Ammon's horn (tissue), 1 donor: ENCODE results near the gene UQCR11.
"Not testable (repeated sequence)": the region's sequence is repeated elsewhere in the genome, so short reads cannot be mapped to it uniquely, and the experiment has no call there.

Source experiments
- DNase-seq: peaks from one replicate; pipeline ENCODE4 v3.0.0-alpha.2; 2016; ENCODE audit warnings: low spot score

Gene UQCR11

DNA sequence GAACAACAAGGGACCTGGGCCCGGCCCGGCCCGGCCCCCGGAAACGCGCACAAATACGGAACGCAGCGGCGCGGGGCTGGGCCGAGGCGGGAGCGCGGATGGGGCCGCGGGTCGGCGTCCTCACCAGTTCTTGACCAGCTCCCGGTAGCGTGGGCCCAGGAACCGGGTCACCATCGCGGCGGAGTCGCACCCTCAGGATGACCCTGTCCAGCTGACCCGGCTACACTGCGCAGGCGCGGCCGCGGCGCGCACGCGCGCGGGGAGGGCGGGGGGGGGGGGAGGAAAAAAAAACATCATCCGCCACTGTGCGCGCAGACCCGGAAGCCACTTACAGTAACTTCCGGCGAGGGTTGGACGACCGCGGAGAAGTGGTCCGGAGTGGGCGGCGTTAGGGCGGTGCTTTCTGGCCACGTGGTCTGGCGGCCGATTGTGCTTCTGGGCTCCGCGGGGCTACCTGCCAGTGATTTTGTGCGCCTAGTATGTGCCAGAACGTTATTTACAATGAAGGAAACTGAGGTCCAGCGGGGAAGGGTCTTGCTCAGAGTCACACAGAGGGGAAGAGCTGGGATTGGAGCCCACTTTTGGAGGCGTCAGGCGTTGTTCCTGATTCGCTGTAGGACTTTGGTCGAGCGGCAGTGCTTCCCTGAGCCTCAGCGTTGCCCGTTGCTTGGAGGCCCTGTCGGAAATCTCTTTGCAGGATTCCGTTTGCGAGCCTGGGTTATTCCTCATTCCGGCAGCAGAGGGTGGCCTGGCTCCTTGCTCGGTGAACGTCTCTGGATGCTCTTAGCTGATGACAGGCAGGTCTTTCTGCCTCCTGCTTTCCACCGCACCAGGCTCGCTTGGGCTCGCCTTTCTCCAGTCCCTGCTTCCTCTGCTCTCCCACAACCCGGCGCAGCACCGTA, at the start of gene UQCR11:
UQCR11 (minus strand) TSS at position 227 of the 902 bp plus-strand sequence; CDS start at position 174, 53 bp downstream.
- peak; percentile 97 for DNase-seq

GRCh38 chr19:1654178-1654792, 49.0 kb upstream of the UQCR11 start:
- DNase-seq: no peak

DNA sequence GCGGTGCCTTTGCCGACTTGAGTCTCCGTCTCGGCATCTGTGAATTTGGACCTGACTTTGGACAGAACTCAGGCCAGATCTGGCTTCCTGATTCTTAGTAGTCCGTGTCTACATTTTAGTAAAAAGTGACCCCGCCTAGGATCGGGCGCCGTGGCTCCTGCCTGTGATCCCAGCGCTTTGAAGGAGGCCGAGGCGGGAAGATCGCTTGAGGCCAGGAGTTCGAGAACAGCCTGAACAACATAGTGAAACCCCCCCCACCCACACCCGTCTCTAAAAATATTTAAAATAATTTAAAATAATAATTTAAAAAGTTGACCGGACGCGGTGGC, 48.0 kb upstream of the UQCR11 start:
- no peak for DNase-seq

DNA sequence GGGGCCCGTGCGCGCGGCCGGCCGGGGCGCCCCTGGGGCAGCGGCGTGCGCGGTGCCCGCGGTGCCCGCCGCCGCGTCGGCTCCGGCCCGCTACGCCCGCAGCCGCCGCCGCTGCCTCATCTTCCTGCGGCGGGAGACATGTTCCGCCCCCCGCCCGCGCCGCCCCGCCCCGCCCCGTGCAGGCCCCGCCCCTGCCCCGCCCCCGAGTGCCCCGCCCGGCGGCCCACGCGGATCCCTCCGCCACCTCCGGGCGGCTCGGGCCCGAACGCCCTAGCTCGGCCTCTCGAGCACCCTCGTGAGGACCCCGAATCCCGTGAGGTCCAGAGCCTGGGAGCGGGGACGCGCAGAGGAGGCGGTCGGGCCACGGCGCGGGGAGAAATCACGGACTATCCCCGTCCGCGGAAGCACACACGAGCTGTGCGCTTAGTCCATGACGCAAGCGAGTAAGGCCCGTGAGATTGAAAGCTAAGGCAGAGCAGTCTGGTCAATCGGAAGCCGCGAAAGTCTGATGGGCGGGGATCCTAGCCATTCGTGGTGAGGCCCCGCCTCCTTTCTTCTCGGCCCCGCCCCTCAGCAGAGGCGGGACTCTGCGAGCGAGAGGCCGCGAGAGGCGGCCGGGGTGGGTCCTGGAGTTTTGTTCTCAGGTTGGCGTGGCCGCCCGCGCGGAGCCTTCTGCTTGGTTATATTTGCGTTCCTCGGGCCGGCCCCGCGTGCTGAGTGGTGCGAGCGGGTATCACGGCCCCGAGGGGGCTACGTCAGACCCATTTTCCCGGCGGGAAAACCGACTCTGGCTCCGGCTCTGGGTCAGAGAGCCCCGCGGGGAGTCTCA, 47.4 kb upstream of the UQCR11 start, which contains the start of gene TCF3:
TCF3 (minus strand) TSS at position 145 of the 829 bp plus-strand sequence. CDS start 2,367 bp downstream, outside the sequence.
- DNase-seq: peak; percentile 98

GRCh38 chr19:1651568-1652291, 46.5 kb upstream of the UQCR11 start:
- DNase-seq: no peak

GRCh38 chr19:1650650-1651567, 45.6 kb upstream of the UQCR11 start:
- no peak for DNase-seq

DNA sequence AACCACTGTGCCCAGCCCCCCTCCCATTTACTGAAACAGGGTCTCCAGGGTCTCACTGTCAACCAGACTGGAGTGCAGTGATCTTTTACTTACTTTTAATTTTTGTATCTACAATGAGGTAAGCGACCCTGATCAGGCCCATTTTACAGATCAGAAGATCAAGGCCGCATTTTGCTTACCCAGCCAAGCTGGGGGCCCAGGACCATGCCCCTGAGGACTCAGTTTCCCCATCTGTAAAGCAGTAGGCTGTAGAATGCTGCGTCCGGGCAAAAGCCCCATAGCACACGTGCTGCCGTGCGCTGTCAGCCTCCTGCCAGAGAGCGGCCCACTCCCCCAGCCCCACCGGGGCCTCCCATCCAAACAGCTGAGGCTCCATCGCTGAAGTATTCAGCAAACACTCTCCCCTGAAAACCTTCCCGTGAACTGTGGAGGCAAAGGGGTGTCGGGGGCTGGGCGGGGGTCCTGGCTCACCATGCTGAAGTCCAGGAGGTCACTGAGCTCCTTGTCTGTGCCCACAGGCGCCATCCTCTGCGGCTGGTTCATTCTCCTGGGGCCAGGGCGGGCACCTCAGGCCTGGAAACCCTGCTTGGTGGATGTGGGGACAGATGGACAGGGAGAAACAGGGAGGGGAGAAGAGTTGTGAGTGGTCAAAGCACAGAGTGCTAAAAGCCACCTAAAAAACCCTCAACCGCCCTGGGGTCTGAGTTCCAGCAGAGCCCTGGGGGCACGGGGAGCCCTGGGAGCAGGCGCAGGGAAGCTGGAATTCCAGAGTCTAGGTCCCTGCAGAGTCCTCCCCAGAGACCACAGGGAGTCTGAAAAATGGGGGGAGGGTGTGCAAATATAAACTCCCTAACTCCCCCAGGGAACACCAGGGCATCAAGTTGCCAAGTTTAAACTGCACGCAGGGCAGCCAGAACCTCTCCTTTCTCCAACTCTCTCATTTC, 44.7 kb upstream of the UQCR11 start:
- no peak for DNase-seq

- DNase-seq: no peak
These were observed 43.8 kb upstream of the UQCR11 start for GRCh38 chr19:1648920-1649541.

DNA sequence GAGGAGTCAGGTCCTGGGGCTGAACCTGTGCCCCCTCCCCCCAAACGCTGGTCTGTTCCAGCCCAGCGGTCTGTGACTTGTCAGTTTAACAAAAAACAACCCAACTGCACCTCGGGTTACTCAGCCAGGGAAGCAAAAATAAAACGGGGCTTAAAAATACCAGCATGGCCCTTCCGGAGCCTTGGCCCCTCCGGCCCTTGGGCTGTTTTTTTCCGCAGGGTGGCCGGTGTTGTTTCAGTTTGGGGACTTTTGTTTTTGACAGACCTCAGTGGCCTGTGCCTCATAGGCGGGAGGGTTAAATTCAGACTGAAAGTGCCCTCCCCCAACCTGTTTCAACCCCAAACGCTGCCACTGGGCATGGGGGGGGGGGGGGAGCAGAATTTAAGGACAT, 43.2 kb upstream of the UQCR11 start:
- no peak for DNase-seq

DNA sequence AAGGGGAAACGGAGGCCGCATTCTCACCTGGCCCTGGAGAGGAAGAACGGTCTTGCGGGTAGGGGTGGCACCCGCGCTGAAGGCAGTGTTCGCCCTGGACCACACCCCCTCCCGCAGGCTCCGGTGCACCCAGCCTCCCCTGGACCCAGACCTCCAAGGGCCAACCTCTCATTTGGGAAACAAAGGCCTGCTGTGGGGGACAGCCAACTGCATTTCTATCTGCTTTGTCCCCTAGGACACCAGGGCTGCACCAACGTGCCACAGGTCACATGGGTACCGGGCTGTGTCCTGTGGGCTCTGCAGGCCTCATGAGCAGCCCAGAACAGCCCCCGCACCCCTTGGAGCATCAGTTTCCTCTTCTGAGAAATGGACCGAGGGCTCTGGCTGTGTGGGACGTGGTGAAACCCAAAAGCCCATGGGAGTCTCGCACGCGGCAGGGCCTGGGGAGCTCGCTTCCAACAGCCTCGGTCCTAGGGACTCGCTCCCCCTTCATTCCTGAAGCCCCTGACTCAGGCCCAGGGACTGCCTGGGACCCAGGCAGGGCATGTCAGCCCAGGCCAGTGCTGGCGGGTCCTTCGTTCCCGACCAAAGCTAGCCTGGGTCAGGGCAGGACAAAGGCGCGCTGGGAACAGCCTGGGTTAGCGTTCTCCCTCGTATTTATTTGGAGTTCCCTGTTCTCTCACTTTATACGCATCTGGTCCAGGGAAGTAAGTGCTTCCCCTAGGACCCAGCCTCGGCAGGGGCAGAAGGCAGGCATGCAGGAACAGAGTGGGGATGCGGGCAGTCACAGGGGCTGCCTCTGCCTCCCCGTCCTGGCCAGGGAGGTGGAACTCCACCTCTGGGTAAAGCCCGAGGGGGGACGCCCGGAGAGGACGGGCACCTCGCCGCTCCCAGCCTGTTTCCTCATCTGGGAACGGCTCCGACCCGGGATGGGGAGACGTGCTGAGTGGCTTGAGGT, 42.5 kb upstream of the UQCR11 start:
- DNase-seq: no peak

GRCh38 chr19:1646659-1647453, 41.6 kb upstream of the UQCR11 start:
- no peak for DNase-seq

- DNase-seq: no peak
These were observed 40.9 kb upstream of the UQCR11 start for GRCh38 chr19:1646149-1646548.

- no peak for DNase-seq
These were observed 40.0 kb upstream of the UQCR11 start for GRCh38 chr19:1645299-1645698.

DNA sequence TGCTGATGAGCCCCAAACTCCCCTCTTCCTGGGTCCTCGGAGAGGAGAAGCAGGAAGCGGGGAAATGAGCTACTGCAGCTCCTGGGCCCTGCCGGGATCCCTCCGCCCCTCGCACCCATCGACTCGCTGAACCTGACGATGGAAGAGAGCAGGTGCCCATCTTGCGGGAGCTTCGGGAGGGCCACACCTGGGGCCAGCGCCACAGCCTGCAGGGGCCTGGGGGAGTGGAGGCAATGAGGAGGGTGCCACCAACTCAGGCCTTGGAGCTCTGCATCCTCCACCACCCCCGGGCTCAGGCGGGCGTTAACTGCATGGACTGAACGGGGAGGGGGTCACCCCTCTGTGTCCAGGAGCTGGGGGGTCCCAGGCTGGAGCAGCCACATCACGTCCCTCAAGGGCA, 38.8 kb upstream of the UQCR11 start:
- no peak for DNase-seq

DNA sequence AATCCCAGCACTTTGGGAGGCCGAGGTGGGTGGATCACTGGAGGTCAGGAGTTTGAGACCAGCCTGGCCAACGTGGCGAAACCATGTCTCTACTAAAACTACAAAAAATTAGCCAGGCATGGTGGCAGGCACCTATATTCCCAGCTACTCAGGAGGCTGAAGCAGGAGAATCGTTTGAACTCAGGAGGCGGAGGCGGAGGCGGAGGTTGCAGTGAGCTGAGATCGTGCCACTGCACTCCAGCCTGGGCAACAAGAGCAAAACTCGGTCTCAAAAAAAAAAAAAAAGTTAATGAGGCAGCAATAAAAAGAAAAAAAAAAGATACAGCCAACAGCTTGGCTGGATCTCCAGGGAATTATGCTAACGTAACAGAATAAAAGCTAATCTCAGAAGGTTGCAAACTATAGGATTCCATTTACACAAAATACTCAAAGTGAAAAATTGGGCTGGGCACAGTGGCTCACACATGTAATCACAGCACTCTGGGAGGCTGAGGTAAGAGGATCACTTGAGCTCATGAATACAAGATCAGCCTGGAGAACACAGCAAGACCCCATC, 35.7 kb upstream of the UQCR11 start:
- DNase-seq: not testable (repeated sequence)

- no peak for DNase-seq
These were observed 31.3 kb upstream of the UQCR11 start for GRCh38 chr19:1636325-1637236.
